AG20443 (cell line): ENCODE data around the gene GGPS1.
"Not testable (repeated sequence)": the region's sequence is repeated elsewhere in the genome, so short reads cannot be mapped to it uniquely, and the experiment has no call there.

Experiments used
- DNase-seq: peaks from one replicate; pipeline ENCODE4 v3.0.0; 2012; ENCODE audit warnings: low spot score, mixed read lengths

The GGPS1 gene

DNA sequence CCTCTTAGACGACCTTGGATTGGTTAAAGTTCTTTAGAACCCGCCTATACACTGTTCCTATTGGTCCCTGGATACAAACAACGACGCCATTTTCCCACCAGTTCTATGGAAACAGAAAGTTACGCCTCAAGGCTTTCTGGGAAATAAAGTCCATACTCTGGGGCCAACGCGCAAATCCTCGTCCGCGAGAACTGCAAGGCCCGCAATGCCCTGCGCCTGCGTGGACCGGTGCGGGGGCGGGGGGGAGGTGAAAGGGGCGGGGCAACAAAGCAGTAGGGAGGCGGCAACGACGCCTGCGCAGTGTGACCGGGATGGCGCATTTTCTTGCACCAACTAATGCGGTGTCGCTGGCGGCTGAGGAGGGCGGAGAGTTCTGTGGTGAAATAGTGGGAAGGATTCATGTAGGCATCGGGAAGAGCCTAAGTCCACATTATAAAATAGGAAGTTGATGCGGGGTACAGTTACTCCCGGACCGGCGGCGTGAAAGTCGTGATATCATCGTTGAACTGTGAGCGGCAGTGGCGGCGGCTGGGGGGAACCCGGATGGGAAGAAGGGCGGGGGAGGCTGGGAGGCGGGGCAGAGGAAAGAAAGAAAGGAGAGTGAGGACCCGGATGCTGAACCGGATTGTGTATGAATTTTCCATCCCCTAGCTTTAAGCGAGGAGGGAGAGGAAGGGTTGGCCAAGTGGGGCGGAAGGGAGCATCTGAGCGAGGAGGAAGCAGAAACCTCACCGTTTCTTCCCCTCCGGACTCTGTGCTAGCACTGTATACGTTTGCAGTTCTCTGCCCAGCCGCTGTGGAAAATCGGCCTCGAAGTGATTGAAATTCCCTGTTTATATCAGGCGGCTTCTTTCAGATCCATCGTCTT is at the start of gene GGPS1:
Gene GGPS1, plus strand, starts transcription at position 300 of the 868 bp plus-strand sequence. CDS start 6,695 bp downstream, outside the sequence.
- peak; percentile 99 for DNase-seq

DNA sequence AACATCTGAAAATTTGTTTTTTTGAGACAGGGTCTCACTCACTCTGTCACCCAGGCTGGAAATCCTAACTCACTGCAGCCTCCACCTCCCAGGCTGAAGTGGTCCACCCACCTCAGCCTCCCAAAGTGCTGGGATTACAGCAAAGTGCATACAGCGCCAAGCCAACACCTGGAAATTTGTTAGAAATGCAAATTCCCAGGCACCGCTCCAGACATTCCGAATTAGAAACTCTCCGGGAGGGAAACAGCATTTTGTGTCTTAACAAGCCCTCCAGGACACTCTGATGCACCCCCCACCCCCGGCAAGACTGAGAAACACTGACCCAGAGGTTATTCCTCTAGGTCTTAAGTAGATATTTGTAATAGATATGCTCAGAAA is 49.5 kb upstream of the GGPS1 start:
- no peak for DNase-seq

DNA sequence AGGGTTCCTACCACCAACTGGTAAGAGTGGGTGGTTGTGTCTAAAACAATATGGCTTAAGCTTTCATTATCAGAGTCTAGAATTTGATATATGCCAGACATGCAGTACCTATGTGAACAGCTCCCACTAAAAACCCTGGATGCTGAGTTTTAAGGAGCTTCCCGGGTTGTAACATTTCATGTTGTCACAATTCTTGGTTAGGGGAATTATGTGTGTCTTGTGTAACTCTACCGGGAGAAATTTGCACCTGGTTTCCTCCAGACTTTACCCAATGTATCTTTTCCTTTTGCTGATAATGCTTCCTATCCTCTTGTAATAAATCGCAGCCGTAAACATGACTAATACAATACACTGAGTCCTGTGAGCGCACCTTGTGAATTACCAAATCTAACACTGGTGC is 48.7 kb upstream of the GGPS1 start:
- DNase-seq = no peak

DNA sequence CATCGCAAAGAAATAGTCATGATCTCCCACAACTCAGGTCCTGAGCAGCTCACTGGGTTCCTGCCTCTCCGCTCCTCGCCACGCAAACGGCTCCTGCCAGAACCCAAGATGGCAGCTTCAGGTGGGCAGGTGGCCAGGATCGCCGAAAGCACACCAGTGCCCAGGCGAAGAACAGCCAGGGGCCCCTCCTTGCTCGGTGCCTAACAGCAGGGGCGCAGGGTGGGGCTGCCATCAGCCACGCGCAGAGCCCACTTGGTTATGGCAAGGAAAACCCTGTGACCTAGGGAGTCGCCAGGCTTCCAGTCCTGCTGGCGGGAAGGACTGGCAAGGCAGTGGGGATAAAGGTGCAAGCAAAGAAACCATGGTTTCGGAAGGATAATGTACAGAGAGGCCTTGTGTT is 47.9 kb upstream of the GGPS1 start:
- DNase-seq = no peak

DNA sequence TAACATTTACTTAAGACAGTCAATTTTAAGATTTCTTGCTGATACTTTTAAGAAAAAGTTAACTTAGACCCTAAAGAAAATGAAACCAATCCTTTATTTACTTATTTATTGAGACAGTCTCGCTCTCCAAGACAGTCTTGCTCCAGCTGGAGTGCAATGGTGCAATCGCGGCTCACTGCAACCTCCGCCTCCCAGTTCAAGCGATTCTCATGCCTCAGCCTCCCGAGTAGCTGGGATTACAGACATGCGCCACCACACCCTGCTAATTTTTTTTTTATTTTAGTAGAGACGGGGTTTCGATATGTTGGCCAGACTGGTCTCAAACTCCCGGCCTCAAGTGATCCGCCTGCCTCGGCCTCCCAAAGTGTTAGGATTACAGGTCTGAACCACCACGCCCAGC is 44.7 kb upstream of the GGPS1 start:
- not testable (repeated sequence) for DNase-seq

DNA sequence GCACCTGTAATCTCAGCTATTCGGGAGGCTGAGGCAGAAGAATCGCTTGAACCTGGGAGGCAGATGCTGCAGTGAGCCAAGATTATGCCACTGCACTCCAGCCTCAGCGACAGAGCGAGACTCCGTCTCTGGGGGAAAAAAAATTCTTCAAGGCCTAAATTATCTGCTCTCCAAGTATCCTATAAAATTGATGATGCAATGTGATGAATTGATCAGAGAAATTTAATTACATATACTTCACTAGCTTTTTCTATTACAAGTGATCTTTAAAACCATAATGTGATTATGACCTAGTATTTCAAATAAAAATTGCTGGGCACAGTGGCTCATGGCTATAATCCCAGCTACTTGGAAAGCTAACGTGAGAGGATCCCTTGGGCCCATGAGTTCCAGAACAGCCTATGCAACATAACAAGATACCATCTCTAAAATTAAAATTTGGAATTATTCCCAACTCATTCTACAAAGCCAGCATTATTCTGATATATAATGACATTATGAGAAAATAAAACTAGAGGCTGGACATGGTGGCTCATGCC is 44.1 kb upstream of the GGPS1 start:
- no peak for DNase-seq

DNA sequence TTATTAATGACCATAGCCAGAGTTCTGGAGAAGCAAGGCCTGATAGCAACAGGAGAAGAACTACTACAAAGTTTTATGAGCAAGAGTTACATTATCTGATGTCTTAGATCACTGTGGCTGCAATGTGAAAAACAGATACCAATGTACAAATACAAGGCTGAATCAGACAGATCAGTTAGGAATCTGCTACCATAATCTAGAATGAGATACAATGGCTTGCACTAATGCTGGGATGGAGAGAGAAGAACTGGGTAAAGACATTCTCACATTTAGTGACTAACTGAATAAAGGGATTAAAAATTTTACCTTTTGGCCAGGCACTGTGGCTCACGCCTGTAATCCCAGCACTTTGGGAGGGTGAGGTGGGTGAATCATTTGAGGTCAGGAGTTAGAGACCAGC is 41.7 kb upstream of the GGPS1 start:
- DNase-seq = no peak

DNA sequence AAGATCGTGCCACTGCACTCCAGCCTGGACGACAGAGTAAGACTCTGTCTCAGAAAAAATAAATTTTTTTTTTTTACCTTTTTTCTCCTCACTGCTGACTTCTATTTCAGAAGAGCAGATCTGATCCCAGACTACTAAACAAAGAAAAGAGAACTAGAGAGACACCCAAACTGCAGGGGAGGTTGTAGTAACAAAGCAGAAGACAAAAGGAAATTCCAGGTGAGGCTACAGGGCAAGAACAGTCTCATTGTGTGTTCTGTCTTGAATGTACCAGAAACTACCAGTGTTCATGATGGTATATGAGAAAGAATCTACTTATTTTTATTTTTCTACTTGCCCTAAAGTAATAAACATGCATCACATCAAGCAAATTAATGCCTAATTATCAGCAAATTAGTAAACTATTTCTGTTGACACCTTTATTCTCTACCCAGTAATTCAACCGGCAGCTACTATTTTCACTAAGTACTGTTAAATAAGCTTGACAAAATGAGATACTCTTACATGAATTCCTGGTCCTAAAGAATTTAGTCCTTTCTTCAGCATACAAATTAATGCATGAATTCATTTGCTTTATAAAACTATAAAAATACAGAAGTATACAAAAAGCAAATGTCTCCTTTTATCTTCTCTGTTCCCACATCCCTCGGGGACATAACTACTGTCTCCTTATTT is 41.0 kb upstream of the GGPS1 start:
- DNase-seq = no peak

DNA sequence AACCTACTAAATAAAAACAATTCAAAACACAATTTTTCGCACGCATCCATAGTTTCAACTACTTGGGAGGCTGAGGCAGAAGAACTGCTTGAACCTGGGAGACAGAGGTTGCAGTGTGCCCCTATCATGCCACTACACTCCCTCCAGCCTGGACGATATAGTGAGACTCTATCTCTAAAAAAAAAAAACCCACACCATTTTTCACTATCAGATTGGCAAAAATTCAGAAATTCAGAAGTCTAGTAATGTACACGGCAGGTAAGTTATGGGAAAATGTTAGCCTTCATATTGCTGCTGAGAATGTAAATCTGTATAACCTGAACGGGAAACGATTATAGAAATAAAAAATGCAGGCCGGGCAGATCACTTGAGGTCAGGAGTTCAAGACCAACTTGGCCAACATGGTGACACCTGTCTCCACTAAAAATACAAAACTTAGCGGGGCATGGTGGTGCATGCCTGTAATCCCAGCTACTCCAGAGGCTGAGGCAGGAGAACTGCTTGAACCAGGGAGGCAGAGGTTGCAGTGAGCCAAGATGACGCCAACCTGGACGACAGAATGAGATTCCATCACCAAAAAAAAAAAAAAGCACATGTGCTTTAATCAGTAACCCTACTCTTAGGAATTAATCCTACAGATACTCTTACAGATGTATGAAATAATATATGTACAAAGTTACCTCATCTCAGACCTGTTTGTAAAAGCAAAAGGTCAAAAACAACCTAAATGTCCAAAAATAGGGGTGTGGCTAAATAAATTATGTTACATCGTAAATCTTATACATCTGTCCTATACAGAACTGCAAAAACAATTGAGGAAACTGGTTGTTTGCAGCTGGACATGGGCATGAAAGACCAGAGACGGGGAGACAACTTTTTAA is 38.3 kb upstream of the GGPS1 start:
- no peak for DNase-seq

DNA sequence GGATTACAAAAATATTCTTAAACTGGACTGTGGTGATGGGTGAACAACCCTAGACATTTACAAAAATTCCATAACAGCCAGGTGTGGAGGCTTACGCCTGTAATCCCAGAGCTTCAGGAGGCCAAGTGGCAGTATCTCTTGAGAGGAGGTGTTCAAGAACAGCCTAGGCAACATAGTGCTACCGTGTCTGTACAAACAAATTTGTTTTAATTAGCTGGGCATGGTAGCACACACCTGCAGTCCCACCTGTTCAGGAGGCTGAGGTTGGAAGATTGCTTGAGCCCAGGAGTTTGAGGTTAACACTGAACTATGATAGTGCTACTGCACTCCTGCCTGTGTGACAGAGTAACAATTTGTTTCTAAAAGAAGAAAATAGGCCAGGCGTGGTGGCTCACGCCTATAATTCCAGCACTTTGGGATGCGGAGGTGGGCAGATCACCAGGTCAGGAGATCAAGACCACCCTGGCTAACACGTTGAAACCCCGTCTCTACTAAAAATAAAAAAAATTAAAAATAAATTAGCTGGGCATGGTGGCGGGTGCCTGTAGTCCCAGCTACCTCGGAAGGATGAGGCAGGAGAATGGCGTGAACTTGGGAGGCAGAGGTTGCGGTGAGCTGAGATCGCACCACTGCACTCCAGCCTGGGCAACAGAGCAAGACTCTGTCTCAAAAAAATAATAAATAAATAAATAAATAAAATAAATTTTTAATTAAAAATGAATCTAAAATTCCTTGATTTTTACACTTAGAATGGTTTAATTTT is 37.4 kb upstream of the GGPS1 start:
- no peak for DNase-seq

DNA sequence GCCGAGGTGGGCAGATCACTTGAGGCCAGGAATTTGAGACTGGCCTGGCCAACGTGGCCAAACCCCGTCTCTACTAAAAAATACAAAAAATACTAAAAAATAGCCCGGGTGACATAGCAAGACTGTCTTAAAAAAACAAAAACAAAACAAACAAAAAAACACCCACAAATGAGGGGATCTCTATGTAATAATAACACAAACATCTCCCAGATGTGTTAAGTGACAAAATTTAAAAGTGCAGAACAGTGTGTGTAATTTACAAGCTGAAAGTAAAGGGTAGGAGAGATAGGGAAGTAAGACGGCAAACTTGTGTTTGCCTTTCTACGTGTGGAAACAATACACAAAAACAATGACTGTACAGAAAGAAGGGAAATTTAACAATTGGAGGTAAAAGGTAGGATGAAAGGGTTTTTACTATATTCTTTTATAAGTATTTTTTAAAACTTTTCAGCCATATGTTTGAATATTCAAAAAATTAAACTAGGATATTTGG is 36.7 kb upstream of the GGPS1 start:
- DNase-seq = no peak

DNA sequence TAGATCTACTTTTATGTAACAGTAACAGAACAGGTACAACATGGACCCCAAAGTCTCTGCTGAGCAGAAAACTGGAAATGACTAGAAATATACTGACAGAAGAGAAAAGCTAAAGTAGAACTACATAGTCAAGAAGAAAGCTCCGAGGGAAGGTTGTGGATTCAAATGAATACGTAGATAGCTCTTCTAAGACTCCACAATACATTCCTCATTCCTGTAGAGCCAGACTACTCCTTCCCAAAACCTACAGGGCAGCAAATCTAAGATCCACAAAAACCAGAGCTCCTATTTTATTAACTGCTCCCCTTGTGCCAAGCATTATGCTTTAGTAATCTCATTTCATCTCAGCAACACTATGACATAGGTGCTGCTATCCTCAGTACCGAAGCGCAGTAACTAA is 35.6 kb upstream of the GGPS1 start:
- no peak for DNase-seq

DNA sequence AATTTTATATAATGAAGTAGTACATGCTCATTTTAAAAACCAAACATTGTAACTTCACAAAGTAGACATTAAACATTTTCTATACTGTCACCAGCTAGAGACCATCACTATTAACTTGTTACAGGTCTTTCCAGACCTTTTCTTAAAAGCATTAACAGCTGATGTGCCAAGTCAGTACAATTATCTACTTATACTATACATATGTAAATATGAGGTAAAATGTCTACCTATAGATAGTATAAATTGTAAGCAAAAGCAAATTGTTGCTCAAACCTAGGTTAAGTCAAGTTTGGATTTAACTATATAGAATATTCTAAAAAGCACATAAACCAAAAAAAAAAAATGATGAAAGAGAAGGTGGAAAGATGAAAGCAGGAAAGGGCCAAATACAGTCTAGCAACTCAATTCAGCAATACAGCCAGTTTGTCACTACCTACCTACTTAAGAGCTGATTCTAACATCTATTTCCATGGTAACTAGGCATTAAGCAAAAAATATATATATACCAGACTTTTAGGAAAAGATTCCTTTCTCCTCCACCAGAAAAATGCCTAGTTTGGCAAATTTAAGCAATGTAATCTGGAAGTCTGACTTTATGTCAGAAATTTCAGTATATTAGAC is 34.9 kb upstream of the GGPS1 start:
- DNase-seq = no peak

DNA sequence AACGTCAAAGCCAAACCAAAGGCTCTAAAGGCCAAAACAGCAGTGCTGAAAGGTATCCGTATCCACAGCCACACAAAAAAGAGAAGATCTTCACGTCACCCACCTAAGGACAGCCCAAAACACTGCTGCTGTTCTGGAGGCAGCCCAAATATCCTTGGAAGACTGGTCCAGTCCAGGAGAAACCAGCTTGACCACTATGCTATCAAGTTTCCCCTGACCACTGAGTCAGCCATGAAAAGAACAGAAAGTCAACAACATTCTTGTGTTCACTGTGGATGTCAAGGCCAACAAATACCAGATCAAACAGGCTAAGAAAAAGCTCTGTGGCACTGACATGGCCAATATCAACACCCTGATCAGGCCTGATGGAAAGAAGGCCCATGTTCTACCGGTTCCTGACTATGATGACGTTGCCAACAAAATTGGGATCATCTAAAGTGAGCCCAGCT is 32.4 kb upstream of the GGPS1 start:
- no peak for DNase-seq

DNA sequence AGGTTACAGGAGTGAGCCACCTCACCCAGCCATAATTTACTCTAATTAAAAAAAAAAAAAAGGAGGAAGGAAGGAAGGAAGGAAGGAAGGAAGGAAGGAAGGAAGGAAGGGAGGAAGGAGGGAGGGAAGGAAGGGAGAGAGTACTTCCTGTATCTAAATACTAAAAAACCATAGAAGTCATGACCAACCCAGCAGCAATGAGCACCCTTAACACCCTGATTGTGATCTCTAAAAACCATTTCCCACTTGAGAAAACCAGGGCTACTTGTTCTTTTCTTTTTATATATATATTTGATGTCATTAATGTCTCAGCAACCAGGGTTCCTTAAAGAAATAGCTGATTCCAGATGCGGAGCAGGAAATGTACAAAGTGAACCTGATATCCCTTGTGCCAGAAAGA is 31.6 kb upstream of the GGPS1 start:
- DNase-seq = no peak

DNA sequence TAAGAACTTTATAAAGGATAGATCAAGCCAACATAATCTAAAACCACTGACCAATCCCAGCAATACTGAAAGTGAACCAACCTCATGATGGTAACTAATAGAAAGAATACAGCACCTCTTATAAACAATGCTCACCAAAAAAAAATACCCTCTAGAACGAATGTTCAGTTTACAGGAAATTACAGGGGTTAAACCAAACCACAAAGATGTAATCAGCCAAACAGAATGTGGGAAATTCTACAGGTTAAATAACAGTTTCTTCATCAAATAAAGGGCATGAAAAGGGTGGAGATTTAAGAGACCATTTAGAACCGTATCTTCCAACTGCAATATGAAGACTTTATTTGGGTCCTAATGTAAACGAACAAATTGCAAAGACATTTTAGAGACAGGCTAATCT is 30.8 kb upstream of the GGPS1 start:
- DNase-seq = no peak

DNA sequence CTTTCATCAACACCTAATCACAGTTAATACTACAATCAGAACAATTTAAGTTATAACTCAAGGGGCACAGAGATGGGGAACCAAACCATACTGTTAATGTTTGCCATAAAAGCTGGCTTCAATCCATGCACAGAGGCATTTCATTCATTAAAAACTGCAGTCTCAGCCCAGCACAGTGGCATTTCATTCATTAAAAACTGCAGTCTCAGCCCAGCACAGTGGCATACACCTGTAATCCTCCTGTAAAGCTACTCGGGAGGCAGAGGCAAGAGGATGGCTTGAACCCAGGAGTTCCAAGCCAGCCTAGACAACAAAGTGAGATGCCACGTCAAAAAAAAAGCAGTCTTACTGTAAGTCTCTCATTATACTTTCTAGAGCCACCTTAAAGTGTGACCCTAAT is 29.6 kb upstream of the GGPS1 start:
- no peak for DNase-seq

DNA sequence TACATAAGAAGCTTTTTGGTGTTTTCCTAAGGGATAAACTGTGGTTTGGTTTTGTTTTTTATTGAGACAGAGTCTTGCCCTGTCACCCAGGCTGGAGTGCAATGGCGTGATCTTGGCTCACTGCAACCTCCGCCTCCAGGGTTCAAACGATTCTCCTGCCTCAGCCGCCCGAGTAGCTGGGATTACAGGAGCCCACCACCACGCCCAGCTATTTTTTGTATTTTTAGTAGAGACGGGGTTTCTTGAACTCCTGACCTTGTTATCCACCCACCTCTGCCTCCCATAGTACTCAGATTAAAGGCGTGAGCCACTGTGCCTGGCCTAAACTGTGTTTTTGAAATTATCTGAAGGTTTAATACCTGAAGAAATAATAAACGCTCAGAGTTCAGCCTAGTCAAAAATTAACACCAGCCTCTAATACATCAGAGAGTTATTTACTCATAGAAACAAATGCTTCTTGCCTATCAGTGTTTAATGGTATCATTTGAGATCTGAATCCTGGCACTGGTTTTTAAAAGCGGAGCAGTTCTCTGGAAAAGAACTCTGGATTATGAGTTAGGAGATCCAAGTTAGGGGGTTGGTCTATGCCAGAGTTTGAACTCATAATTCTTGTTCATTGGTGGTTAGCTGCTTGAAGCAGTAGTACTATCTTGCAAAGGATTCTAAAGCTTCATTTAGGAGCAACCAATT is 29.1 kb upstream of the GGPS1 start:
- no peak for DNase-seq

DNA sequence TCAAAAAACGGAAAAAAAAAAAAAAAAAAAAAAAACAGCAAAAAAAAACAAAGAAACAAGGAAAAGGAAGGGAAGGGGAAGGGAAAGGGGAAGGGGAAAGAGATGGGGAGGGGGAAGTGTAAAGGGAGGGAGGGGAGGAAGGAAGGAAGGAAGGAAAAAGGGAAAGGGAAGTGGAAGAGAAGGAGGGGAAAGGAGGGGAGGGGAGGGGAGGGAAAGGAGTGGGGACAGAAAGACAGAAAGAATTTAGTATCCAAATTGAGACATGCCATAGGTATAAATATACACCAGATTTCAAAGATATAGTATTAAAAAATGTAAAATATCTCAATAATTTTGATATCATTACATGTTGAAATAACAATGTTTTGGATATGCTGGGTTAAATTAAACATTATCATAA is 26.2 kb upstream of the GGPS1 start:
- DNase-seq = no peak
